Upper lobe of left lung (tissue), 4 donors: Measurements from ENCODE around the gene KIAA0232.

ENCODE experiments used
- POLR2AphosphoS5 ChIP-seq, 2 donors: sonication (generic); formaldehyde crosslinking; IDR thresholded peaks; one replicate each; pipeline ENCODE4 v1.5.1; 2017; ENCODE audit warnings: antibody characterized with exemption in 2 of 2
- TF ChIP-seq, protein P1 (sequence below), 6 experiments: fragments of 450-650 bp in 4 of 6; fragments of 200-600 bp in 2 of 6; sonication (generic) in 2 of 6; IDR thresholded peaks; one replicate each; pipeline ENCODE4 v1.5.1; 2016 to 2019; ENCODE audit warnings: antibody characterized with exemption in 6 of 6

DNA sequence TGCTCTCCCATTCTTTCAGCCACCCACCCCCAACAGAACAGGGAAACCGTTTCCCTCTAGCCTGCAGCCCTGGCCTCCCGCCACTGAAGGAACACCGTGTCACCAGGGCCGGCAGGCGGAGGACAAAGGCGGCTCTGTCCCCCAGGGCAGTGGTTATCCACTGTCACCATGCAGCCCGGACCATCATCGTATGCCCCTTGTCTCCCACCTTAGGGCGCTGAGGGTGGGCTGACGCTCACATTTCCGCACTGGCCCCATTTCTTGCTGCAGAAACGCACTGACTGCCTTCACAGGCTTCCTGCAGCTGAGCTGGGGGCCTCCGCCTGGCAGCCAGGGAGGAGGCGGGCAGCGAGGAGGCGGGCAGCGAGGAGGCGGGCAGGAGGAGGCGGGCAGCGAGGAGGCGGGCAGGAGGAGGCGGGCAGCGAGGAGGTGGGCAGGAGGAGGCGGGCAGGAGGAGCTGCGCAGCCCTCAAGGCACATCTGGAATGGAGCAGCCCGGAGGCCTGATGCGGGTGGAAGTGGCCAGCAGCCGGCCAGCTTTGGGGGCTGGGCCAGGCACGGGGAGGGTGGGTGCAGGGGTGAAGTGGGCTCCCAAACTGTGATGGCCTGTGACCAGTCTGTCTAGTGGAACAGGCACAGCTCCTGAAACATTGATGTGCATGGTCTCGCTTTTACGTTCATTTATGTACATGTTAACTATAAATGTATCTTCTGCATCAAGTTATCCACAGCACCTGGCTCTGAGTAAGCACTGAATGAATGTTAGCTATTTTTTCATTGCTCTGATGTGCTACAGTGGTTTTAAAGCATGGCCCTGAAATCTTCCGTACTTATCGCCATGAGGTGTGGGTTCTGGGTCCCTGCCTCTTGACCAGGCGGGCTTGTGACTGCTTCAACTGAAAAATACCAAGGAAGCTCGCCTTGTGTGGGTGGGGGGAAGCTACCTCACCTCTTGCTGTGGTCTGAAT is 20.6 kb upstream of the KIAA0232 start:
- no peak for TF ChIP-seq POLR2AphosphoS5 (IDR thresholded peaks at IDR 0.05)
- TF ChIP-seq, protein P1, sequence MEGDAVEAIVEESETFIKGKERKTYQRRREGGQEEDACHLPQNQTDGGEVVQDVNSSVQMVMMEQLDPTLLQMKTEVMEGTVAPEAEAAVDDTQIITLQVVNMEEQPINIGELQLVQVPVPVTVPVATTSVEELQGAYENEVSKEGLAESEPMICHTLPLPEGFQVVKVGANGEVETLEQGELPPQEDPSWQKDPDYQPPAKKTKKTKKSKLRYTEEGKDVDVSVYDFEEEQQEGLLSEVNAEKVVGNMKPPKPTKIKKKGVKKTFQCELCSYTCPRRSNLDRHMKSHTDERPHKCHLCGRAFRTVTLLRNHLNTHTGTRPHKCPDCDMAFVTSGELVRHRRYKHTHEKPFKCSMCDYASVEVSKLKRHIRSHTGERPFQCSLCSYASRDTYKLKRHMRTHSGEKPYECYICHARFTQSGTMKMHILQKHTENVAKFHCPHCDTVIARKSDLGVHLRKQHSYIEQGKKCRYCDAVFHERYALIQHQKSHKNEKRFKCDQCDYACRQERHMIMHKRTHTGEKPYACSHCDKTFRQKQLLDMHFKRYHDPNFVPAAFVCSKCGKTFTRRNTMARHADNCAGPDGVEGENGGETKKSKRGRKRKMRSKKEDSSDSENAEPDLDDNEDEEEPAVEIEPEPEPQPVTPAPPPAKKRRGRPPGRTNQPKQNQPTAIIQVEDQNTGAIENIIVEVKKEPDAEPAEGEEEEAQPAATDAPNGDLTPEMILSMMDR (IDR thresholded peaks at IDR 0.05) = no peak
